NCI-H2227 (cell line): Measurements from ENCODE around the gene ANTXR1.

Source experiments
- DNase-seq: peaks from one replicate; lab custom pipeline; 2025; ENCODE audit not compliant: unreplicated experiment; lab: John Stamatoyannopoulos, UW

Gene ANTXR1

GRCh38 chr2:69013142-69013839 is at the start of gene ANTXR1:
Gene ANTXR1, plus strand, starts transcription at chr2:69013179. Its CDS starts 321 bp downstream, at chr2:69013500.
- peak; percentile 86 for DNase-seq

- DNase-seq, result no peak
Observed at GRCh38 chr2:68964282-68964681, 48.7 kb upstream of the ANTXR1 start.

GRCh38 chr2:68968221-68968620 is 44.8 kb upstream of the ANTXR1 start:
- no peak for DNase-seq

GRCh38 chr2:68969736-68970490 is 43.1 kb upstream of the ANTXR1 start:
- no peak for DNase-seq

- DNase-seq, result no peak
Observed at GRCh38 chr2:68970566-68971265, 42.3 kb upstream of the ANTXR1 start.

GRCh38 chr2:68971591-68972231 is 41.3 kb upstream of the ANTXR1 start:
- no peak for DNase-seq

- DNase-seq, result no peak
Observed at GRCh38 chr2:68974251-68974650, 38.7 kb upstream of the ANTXR1 start, which contains the start of gene GKN1. Gene GKN1, plus strand, starts transcription at chr2:68974636. Its CDS starts 42 bp downstream, at chr2:68974678.

- no peak for DNase-seq
Observed at GRCh38 chr2:68974946-68975665, 37.9 kb upstream of the ANTXR1 start.

GRCh38 chr2:68975844-68976243 is 37.1 kb upstream of the ANTXR1 start:
- DNase-seq, result no peak

- DNase-seq, result no peak
Observed at GRCh38 chr2:68977453-68977852, 35.5 kb upstream of the ANTXR1 start.

GRCh38 chr2:68978098-68978497 is 34.9 kb upstream of the ANTXR1 start:
- DNase-seq, result no peak

GRCh38 chr2:68980956-68981355 is 32.0 kb upstream of the ANTXR1 start:
- no peak for DNase-seq

GRCh38 chr2:68987021-68987503 is 25.9 kb upstream of the ANTXR1 start:
- no peak for DNase-seq

GRCh38 chr2:68989035-68989434 is 23.9 kb upstream of the ANTXR1 start:
- DNase-seq, result no peak

- DNase-seq, result no peak
Observed at GRCh38 chr2:68992341-68992740, 20.6 kb upstream of the ANTXR1 start.

GRCh38 chr2:68992933-68993332 is 20.0 kb upstream of the ANTXR1 start:
- DNase-seq, result no peak

GRCh38 chr2:68993660-68994059 is 19.3 kb upstream of the ANTXR1 start:
- no peak for DNase-seq

- DNase-seq, result no peak
Observed at GRCh38 chr2:68994864-68995263, 18.1 kb upstream of the ANTXR1 start.

GRCh38 chr2:68995916-68996315 is 17.1 kb upstream of the ANTXR1 start:
- peak; percentile 22 for DNase-seq

- no peak for DNase-seq
Observed at GRCh38 chr2:68997401-68997800, 15.6 kb upstream of the ANTXR1 start.
